IMR-90 (cell line): ENCODE measurements around the gene ATP4B. TPM values are rescaled to one million over a fixed set of nuclear protein-coding genes. Genes with fewer than 3 reads are reported as not detected.

Experiments
- ATAC-seq: fragments of 200-7000 bp; cut with Tn5 transposase; 2 replicates; pipeline ENCODE4 v1.9.1; 2020; ENCODE audit warnings: low read depth, mild to moderate bottlenecking, moderate library complexity
- BruUV-seq: library from RNA; stranded (reverse); fragments of 400-500 nt; replicated peaks from 2 replicates; lab custom pipeline; 2021; lab: Mats Ljungman, UMichigan
- CTCF ChIA-PET: fragments of 300-600 bp; formaldehyde crosslinking; extraction: SDS; loops from one replicate; lab custom pipeline; 2021; ENCODE audit warnings: antibody characterized with exemption; lab: Yijun Ruan, JAX
- POLR2A ChIA-PET: fragments of 300-600 bp; sonication (Branson Sonifier 250); formaldehyde crosslinking; loops from one replicate; lab custom pipeline; 2022; ENCODE audit warnings: antibody characterized with exemption; ENCODE audit not compliant: unreplicated experiment; lab: Charles Lee
- DNase-seq: peaks from one replicate; pipeline ENCODE4 v3.0.0; 2013
- H2AFZ ChIP-seq: replicated peaks from 2 replicates; pipeline ENCODE3; 2013; ENCODE audit warnings: low read length, mild to moderate bottlenecking; ENCODE audit not compliant: poor library complexity
- H2AK5ac ChIP-seq: 2 replicates; pipeline ENCODE4 v1.6.1; 2013; ENCODE audit warnings: low read depth, low read length, inconsistent platforms
- H2AK9ac ChIP-seq: replicated peaks from 2 replicates; pipeline ENCODE3; 2013; ENCODE audit warnings: mild to moderate bottlenecking, low read depth, low read length, moderate library complexity; ENCODE audit not compliant: poor library complexity
- H2BK120ac ChIP-seq: 2 replicates; pipeline ENCODE4 v1.6.1; 2013; ENCODE audit warnings: low read depth, low read length, inconsistent platforms
- H2BK15ac ChIP-seq: 3 replicates; pipeline ENCODE4 v1.6.1; 2013; ENCODE audit warnings: low read depth, low read length, inconsistent platforms
- H2BK20ac ChIP-seq: 2 replicates; pipeline ENCODE4 v1.6.1; 2013; ENCODE audit warnings: low read depth, mild to moderate bottlenecking, inconsistent platforms, low read length, moderate library complexity
- H2BK5ac ChIP-seq: 2 replicates; pipeline ENCODE4 v1.6.1; 2013; ENCODE audit warnings: mild to moderate bottlenecking, low read depth, low read length, inconsistent platforms; ENCODE audit not compliant: poor library complexity, severe bottlenecking
- H3K14ac ChIP-seq: replicated peaks from 2 replicates; pipeline ENCODE4 v1.6.1; 2013; ENCODE audit warnings: low read depth, low read length, inconsistent platforms
- H3K18ac ChIP-seq: 2 replicates; pipeline ENCODE4 v1.6.1; 2013; ENCODE audit warnings: low read depth, low read length, control low read depth
- H3K23ac ChIP-seq: 2 replicates; pipeline ENCODE4 v1.6.1; 2013; ENCODE audit warnings: low read depth, low read length, inconsistent platforms
- H3K27ac ChIP-seq: 2 replicates; pipeline ENCODE4 v1.5.1; 2013; ENCODE audit warnings: mild to moderate bottlenecking, control low read depth, low read length; ENCODE audit not compliant: insufficient read depth
- H3K27me3 ChIP-seq: 2 replicates; pipeline ENCODE4 v1.6.1; 2013; ENCODE audit warnings: low read length; ENCODE audit not compliant: control insufficient read depth, insufficient read depth
- H3K36me3 ChIP-seq: 2 replicates; pipeline ENCODE4 v1.6.1; 2013; ENCODE audit warnings: low read length, mixed read lengths; ENCODE audit not compliant: control insufficient read depth, insufficient read depth
- H3K4ac ChIP-seq: 2 replicates; pipeline ENCODE4 v1.6.1; 2013; ENCODE audit warnings: low read depth, low read length, inconsistent platforms
- H3K4me1 ChIP-seq: 2 replicates; pipeline ENCODE4 v1.6.1; 2013; ENCODE audit warnings: low read length, mixed read lengths; ENCODE audit not compliant: control insufficient read depth, insufficient read depth
- H3K4me2 ChIP-seq: 2 replicates; pipeline ENCODE4 v1.6.1; 2013; ENCODE audit warnings: low read depth, mild to moderate bottlenecking, control low read depth, low read length, moderate library complexity
- H3K4me3 ChIP-seq: 2 replicates; pipeline ENCODE4 v1.5.1; 2013; ENCODE audit warnings: low read depth, mild to moderate bottlenecking, control low read depth, low read length, moderate library complexity; ENCODE audit not compliant: insufficient read depth
- H3K56ac ChIP-seq: 2 replicates; pipeline ENCODE4 v1.6.1; 2013; ENCODE audit warnings: low read length, inconsistent platforms; ENCODE audit not compliant: insufficient read depth; ENCODE audit errors: extremely low read depth
- H3K79me1 ChIP-seq, 2 experiments: 2 replicates each; pipeline ENCODE4 v1.6.1; 2013; ENCODE audit warnings: low read length in 2 of 2, inconsistent platforms in 1 of 2, low read depth in 1 of 2
- H3K9ac ChIP-seq: 2 replicates; pipeline ENCODE4 v1.6.1; 2013; ENCODE audit warnings: low read depth, low read length, control low read depth
- H3K9me1 ChIP-seq: 2 replicates; pipeline ENCODE4 v1.6.1; 2013; ENCODE audit warnings: low read length, inconsistent platforms; ENCODE audit not compliant: insufficient read depth
- H3K9me3 ChIP-seq: 2 replicates; pipeline ENCODE4 v1.6.1; 2013; ENCODE audit warnings: low read length; ENCODE audit not compliant: control insufficient read depth, insufficient read depth
- H4K20me1 ChIP-seq: 2 replicates; pipeline ENCODE4 v1.6.1; 2013; ENCODE audit warnings: low read length, inconsistent platforms; ENCODE audit not compliant: insufficient read depth
- H4K5ac ChIP-seq: 2 replicates; pipeline ENCODE4 v1.6.1; 2013; ENCODE audit warnings: mild to moderate bottlenecking, low read depth, low read length, control low read depth
- H4K8ac ChIP-seq, 2 experiments: 2 replicates each; pipeline ENCODE4 v1.6.1; 2013; ENCODE audit warnings: low read depth in 2 of 2, low read length in 2 of 2, control low read depth in 1 of 2, inconsistent platforms in 1 of 2
- H4K91ac ChIP-seq: 2 replicates; pipeline ENCODE4 v1.6.1; 2013; ENCODE audit warnings: low read depth, low read length, inconsistent platforms; ENCODE audit not compliant: insufficient read depth
- FOS ChIP-seq: fragments of 150-350 bp; IDR thresholded peaks from 2 replicates; pipeline ENCODE4 v1.6.1; 2016; ENCODE audit warnings: low read depth, low read length
- MAFK ChIP-seq: IDR thresholded peaks from 2 replicates; pipeline ENCODE4 v1.6.1; 2012; ENCODE audit warnings: low read depth, low read length, improper control_type of control experiment
- MXI1 ChIP-seq: IDR thresholded peaks from 2 replicates; pipeline ENCODE4 v1.6.1; 2012; ENCODE audit warnings: low read depth, mild to moderate bottlenecking, low read length, moderate library complexity, borderline replicate concordance
- RAD21 ChIP-seq: IDR thresholded peaks from 2 replicates; pipeline ENCODE4 v1.6.1; 2012; ENCODE audit warnings: low read length, improper control_type of control experiment
- RFX5 ChIP-seq: IDR thresholded peaks from 2 replicates; pipeline ENCODE4 v1.8.0; 2012; ENCODE audit warnings: low read depth, mild to moderate bottlenecking, low read length, moderate library complexity
- USF2 ChIP-seq: fragments of 150-350 bp; IDR thresholded peaks from 2 replicates; pipeline ENCODE4 v1.6.1; 2017; ENCODE audit warnings: mild to moderate bottlenecking, antibody characterized with exemption, low read length, low read depth
- WGBS, 2 experiments: methylation state at CpG; one replicate each; pipeline versions ENCODE4 v1.1.5 to v1.1.7; 2013; ENCODE audit warnings: missing lambda C conversion rate in 2 of 2; ENCODE audit not compliant: insufficient read length in 1 of 2; ENCODE audit errors: extremely low coverage in 2 of 2; 5-methylcytosine and 5-hydroxymethylcytosine counted together
- dilution Hi-C: fragments of 300-500 bp; cut with HindIII; formaldehyde crosslinking; loops from one replicate; pipeline ENCODE4 v1.14.3; 2018; ENCODE audit warnings: low sequenced_read_pairs; ENCODE audit not compliant: unreplicated experiment
- in situ Hi-C: fragments of 300-500 bp; cut with MboI; formaldehyde crosslinking; loops from 3 replicates; pipeline ENCODE4 v1.14.3; 2019; ENCODE audit warnings: low sequenced_read_pairs, inconsistent platforms, mixed read lengths
- intact Hi-C: fragments of 100-400 bp; cut with micrococcal nuclease; formaldehyde crosslinking; loops from 2 replicates; pipeline ENCODE4 v1.10.0; 2022
- polyA plus RNA-seq, 3 experiments: library from polyadenylated mRNA; depleted of rRNA; stranded (reverse); fragments of >200 nt; gene quantifications; 2 replicates each; pipeline ENCODE4 v1.2.3, GENCODE V29; 2012; ENCODE audit warnings: low replicate concordance in 1 of 3
- total RNA-seq: library from RNA; depleted of rRNA; stranded (reverse); fragments of >200 nt; gene quantifications from 2 replicates; pipeline ENCODE4 v1.2.3, GENCODE V29; 2012

The ATP4B gene
- total and polyA plus RNA-seq, 2 of the 4 experiments (the other 2 are of a cell fraction) = not detected

- in situ Hi-C loops (no loop called here), intact Hi-C loops (no loop called here), dilution Hi-C loops (no loop called here)
- H3K4me1 ChIP-seq = no peaks in the 10 kb centered on the region
- no peak overlapping the region for H3K56ac ChIP-seq
- H3K27me3 ChIP-seq = peaks cover 13% of the 10 kb centered on the region
- H4K8ac ChIP-seq = no peak overlapping the region
- no peak overlapping the region for H3K4me3 ChIP-seq
- no peak overlapping the region for H3K27ac ChIP-seq
- no peak overlapping the region for H3K23ac ChIP-seq
- ChIA-PET POLR2A (no interaction called here), CTCF (no interaction called here)
- no peak overlapping the region for H2BK20ac ChIP-seq
- H2BK15ac ChIP-seq = no peak overlapping the region
- H2BK5ac ChIP-seq = no peak overlapping the region
- DNase-seq (no peak), ATAC-seq (no peak; the same call in 1 of the 2 replicates)
- BruUV-seq = no TSS peak
- H3K36me3 ChIP-seq = no peaks in the 10 kb centered on the region
- H3K9me3 ChIP-seq = peaks cover 3% of the 10 kb centered on the region
- 53% methylated on average over 12 of the region's 15 CpGs; no CpG with 5 or more reads in 1 of the 2 experiments for WGBS, 2 experiments
- no peak overlapping the region for H3K9ac ChIP-seq
- H4K91ac ChIP-seq = no peak overlapping the region
- no peak overlapping the region for H2BK120ac ChIP-seq
- peaks cover 11% of the 10 kb centered on the region; the same call in 1 of the 2 replicates for H4K20me1 ChIP-seq
- no peak overlapping the region for H2AK9ac ChIP-seq
- no peak overlapping the region for H3K18ac ChIP-seq
- no peak for TF ChIP-seq RAD21
- no peak for TF ChIP-seq MXI1
- TF ChIP-seq USF2 = no peak
- no peak for TF ChIP-seq RFX5
- no peak for TF ChIP-seq MAFK
- TF ChIP-seq FOS = no peak
- no peak overlapping the region for H2AFZ ChIP-seq
- H2AK5ac ChIP-seq = no peak overlapping the region
- H3K79me1 ChIP-seq = no peaks in the 10 kb centered on the region
- no peak overlapping the region for H3K4ac ChIP-seq
- no peak overlapping the region for H3K14ac ChIP-seq
- no peak overlapping the region for H4K5ac ChIP-seq
- no peak overlapping the region for H3K4me2 ChIP-seq
- peaks cover 3% of the 10 kb centered on the region; the same call in 1 of the 2 replicates for H3K9me1 ChIP-seq
Observed at GRCh38 chr13:113663934-113664333, 5.9 kb upstream of the ATP4B start.
